GM12874 (cell line): ENCODE measurements around the gene OTUD5.

Experiments used
- CTCF ChIP-seq: IDR thresholded peaks from 2 replicates; pipeline ENCODE4 v1.5.1; 2011; ENCODE audit warnings: low read depth, mild to moderate bottlenecking, control low read depth, low read length, moderate library complexity; ENCODE audit not compliant: insufficient read depth

The OTUD5 gene

DNA sequence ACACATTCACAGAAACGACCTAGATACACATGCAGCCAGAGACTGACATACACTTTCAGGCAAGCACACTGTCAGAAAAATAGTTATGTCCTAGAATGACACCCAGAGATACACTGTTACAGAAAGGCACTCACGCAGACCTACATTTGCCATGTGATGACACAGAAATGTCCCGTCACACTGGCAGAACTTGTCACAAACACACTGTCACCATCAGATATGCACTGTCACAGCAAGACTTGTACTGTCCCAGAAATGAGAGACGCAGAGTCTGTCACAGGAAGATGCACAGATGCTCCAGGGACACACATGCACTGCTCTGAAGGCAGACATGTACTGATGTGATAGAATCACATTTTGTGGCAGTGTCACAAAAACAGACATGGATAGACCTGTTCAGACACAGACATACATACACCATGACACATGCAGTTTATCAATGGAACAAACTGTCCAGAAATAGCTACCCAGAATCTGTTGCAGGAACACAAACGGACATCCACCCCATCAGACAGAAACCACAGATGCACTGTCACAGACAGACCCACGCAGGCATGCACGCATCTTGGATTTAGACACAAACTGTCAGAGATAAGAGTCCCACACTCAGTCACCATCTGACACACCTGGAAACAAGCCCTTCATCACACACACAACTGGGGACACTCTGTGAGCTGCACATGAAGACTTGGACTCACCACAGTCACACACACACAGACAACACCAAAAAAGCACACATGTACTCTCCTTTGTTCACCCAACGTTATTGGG is 37.3 kb downstream of the OTUD5 start:
- no peak for TF ChIP-seq CTCF

GRCh38 chrX:48919360-48919841 is 38.0 kb downstream of the OTUD5 start:
- TF ChIP-seq CTCF = no peak

GRCh38 chrX:48918643-48919340 is 38.6 kb downstream of the OTUD5 start, which contains the start of gene PIM2:
TSS of gene PIM2 (minus strand) at chrX:48919024. CDS start at chrX:48918834, 190 bp downstream.
- no peak for TF ChIP-seq CTCF

- TF ChIP-seq CTCF = no peak
Measured at GRCh38 chrX:48918301-48918642, 39.1 kb downstream of the OTUD5 start.

DNA sequence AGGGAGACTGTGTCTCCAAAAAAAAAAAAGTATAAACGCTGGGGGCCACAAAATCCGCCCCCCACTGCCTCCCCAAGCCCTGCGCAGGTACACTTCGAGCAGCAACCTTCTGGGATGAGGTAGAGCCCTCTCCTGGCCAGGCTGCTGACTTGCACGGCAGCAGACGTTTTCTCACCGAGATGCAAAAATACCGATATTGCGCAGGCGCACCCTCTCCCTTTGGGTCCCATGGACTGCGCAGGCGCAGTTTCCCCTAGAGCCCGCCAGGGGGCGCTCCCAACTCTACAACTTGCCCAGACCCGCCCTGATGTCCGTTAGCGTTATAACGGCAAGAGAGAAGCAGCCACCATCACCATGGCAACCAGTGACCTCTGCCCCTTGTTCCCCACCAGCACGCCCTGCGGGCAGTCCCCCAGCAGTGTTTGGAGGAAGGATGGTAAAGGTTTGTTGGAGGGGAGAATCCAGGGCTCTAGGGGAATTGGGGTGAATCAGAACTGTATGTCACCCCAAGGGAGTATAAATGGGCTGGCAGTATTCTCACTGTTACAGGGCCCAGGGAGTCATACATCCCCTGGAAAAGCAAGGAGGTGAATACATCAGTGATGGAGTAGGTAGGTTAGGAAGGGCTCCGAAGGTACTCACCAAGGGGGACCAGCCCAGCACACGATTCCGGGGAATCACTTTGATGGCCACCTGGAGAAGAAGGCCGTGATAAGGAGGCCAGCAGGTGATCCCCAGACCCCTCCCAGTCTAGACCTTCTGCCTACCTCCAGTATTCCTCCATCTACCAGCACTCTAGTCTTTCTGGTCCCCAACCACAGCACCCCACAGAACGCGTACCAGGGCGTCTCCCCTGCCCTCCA is 40.0 kb downstream of the OTUD5 start:
- peak; percentile 87 for TF ChIP-seq CTCF

DNA sequence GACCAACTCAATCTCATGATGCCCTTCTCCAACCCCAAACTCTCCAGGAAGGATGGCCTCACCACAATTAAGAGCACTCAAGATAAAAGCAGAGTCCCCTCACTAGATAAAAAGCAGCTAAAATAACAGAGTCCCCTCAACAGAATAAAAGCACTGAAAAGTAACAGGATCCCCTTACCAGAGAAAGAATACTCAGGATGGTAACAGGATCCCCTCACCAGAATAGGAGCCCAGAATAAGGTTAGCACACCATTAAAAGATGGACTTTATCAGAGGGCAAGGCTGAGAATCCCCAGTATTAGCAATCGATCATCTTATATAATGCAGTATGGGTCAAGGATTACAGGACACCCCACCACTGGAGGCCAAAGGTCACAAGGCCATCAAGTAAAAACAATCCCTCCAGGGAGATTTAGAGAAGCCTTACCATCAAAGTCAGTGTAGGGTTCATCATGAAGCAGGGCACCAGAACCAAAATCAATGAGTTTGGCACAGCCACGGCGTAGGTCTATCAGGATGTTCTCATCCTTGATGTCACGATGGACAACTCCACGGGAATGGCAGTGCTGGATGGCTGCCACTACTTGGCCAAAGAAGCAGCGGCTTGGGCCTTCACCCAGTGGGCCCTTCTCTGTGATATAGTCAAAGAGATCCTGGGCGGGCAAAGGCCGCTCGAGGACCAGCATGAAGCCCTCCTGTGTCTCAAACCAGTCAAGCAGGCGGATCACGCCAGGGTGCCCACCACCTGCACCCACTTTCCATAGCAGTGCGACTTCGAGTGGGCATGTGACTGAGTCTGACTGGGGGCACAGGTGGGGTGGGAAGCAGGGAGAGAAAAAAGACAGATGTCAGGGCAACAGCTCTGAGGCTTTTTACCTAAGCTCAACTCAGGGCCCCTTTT is 42.6 kb downstream of the OTUD5 start:
- no peak for TF ChIP-seq CTCF
